Activated CD4-positive, alpha-beta T cell treated with anti-CD3 and anti-CD28 coated beads, Interleukin-2, Interleukin-4, amounts not matched to agents 100 ng/mL and 50 ng/mL, durations not matched to agents 16 hours and 8 hours (primary cell): Measurements from ENCODE around the gene TBX18.
A peak's percentile ranks its signal among the peaks of the same experiment; 100 is the strongest.

Source experiments
- DNase-seq: peaks from one replicate; pipeline ENCODE4 v3.0.0-alpha.2; 2020; ENCODE audit warnings: low spot score

TBX18 gene

GRCh38 chr6:84743616-84744015 is 20.8 kb downstream of the TBX18 start:
- no peak for DNase-seq

GRCh38 chr6:84740385-84740784 is 24.0 kb downstream of the TBX18 start:
- DNase-seq: no peak

DNA sequence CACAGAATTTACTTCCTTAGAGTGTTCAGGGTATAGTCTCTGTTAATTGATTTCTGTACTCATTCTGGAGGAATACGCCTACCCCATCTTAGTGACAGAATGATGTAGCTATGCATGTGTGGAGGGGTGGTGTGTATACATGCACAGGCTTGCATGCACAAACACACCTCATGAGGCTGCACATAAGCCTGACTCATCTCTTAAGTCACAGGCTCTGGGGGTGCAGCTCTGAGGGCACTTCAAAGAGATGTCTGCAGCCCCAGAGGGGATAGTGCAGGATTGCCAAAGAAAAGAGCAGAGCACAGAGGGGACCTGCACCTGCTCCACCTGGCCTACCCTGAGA is 24.6 kb downstream of the TBX18 start:
- DNase-seq: no peak

DNA sequence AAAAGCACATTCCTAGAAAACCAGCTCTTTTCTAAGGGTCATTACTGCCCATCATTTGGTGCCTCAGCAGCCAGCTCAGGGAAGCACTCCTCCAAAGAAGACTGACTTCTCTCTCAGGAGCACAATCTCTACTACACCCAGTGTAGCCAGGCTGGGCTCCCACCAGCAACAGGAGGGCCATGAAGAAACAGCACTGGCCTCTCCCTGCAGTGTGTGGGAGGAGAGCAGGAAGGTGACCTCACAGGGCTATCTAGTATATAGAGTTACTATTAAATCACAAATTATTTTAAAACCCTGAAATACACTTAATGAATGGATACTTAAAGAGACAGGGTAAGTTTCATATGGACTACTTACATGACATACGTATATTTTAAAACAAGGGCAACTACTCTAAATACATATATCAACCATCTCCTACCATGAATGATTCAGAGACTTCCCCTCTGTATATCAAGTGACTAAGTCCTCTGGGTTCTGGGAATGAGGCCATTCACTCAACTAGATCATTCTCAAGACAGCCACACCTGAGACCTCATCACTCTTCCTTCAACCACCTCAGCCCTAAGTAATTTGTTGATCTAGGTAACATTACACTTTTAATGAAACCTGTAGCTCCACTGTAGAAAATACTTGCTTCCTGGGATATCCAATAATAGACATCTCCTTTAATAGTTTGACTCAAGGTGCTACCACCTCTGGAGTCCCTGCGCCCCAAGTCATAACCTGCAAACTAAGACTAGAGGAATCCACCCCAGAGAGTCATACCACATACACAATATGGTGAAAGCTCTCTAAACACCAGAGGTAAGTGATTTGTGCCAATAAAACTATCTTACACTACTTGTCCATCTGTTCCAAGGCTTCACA is 25.2 kb downstream of the TBX18 start:
- no peak for DNase-seq

GRCh38 chr6:84733889-84734288 is 30.5 kb downstream of the TBX18 start:
- DNase-seq: no peak

DNA sequence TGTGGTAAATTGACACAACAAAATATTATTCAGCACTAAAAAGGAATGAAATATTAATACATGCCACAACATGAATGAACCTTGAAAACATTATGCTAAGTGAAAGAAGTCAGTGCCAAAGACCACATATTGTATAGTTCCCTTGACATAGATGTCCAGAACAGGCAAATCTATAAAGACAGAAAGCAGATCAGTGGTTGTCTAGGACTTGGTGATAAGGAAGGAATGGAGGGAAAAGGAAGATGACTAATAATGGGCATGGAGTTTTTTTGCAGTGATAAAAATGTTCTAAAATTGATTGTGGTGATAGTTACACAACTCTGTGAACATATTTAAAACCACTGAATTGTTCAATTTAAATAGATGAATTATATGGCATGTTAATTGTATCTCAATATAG is 32.5 kb downstream of the TBX18 start:
- no peak for DNase-seq

DNA sequence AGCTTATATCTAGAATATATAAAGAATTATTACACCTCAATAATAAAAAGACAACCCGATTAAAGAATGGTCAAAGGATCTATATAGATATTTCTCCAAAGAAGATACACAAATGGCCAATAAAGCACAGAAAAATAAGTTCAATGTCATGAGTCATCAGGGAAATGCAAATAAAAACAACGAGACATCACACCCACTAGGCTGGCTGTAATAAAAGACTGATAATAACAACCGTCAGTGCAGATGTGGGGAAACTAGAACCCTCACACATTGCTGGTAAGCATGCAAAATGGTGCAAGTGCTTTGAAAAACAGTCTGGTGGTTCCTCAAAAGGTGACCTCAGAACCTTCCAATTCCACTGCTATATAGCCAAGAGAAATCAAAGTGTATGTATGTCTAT is 33.0 kb downstream of the TBX18 start:
- no peak for DNase-seq

DNA sequence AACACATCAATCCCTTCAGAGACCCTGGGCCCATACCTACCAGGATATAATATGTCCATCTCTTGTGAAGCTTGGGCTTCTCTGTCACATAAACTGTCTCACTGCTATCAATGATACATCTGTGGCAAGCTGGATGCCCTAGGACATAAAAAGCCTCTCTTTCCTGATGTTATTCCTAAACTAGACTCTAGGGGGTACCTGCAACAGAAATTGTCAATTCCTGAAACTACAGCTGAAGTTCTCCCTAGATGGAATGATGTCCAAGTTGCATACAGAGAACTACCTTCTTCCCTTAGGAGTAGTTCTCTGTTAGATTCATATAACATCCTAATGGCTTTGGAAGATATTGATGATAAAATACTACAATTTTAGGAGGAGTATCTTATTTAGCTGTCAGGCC is 35.8 kb downstream of the TBX18 start:
- peak; percentile 1 for DNase-seq

- no peak for DNase-seq
Observed at GRCh38 chr6:84719152-84719551, 45.2 kb downstream of the TBX18 start.

DNA sequence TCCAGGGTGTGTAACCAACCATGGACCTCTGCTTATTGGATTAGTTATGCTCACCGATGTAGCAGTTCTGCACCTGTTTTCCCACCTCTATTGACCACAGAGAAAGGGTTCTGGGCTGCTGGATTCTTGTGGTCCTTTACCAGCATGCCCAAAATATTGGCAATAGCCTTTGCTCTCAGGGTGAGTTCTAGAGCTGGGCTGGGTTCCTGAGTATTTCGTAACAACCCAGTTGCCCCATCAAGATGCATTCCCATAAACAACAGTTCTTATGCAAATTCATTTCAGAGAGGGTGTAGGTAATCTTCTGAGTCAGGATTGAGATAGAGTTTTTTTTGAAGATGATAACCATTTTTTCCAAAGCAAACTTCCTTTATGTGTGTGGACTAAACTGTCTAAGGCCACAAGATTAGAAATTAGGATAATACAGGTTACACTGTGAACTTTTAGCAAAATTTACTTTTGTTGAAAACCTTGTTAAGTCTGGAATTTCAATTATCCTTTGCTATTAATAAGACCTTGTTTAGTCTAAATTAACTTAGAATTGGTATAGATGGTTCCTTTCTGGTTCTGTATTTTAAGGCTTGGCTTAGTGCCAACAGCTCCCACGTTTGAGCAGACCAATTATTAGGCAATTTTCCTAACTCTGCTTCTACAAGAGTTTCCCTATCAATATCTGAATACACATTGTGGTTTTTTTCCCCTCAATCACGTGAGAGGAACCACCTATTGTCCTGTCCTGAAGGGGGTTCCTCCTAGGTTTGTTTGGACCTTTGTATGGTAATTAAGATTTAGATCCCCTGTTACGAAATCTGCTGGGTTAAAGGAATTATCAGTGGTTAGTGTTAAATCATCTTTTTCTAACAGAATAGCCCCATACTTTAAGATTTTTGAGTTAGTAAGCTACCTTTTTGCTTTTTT is 46.1 kb downstream of the TBX18 start:
- no peak for DNase-seq

DNA sequence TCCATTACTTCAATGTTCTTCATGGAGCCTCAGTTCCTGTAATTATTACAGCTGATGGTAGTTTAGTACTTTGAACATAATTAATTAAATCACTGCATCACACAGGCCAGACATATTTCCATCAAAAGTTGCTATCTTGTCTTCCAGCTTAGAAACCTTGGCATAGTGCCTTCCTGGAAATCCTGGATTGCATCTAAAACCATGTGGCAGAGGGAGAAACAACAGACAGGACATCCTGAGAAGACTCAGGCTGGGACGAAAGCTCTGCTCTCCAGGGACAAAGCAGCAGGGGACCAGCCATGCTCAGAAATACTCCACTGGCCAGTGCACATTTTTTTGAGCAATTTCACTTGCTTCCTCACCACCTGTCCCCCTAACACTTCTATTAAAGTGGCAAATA is 55.3 kb downstream of the TBX18 start:
- no peak for DNase-seq

- DNase-seq: no peak
Observed at GRCh38 chr6:84707171-84707570, 57.2 kb downstream of the TBX18 start.

DNA sequence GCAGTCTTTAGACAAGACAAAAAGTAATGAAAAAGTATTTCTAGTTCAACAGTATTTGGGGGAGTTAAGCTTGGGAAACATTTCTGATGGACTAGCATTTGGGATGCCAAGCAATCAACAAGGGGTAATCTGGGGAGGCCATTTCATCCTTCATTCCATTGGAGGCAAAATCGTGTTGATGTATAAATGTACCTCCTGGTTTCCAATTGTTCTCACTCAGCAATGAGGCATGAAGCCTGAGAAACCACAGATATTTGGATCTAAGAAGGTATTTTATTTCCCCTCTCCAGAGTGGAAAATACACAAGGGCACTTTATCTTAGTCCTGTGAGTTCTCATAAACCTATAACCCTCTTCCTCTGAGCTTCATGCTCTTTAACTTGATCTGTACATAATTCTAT is 68.2 kb downstream of the TBX18 start:
- DNase-seq: no peak

DNA sequence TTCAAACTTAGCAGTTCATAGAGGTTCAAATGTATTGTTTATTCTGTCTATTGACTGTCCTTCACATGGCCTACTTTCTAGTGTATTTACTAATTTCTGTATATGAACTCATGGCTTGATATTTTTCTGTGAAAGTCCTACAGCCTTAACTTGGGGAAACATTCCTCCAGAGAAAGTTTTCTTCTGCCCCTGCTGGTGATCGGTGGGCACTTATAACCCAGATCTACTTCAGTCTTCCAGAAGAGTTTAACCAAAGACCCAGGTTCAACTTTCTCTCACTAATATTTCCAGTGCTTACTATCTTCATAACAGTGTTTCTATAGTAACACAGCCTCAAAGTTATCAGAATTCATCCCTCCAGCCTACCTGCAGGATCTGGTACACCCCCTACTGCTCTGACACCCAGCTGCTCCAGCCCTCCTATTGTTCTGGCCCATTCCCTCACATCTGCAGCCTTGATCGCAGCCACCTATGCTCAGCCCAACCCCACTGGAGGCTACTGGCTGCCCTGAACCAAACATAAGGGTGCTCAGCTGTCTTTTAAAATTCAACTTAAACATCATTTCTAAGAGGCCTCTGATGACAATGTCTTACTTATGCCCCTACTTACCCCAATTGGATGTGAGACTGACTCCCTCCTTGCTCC is 72.3 kb downstream of the TBX18 start:
- no peak for DNase-seq

DNA sequence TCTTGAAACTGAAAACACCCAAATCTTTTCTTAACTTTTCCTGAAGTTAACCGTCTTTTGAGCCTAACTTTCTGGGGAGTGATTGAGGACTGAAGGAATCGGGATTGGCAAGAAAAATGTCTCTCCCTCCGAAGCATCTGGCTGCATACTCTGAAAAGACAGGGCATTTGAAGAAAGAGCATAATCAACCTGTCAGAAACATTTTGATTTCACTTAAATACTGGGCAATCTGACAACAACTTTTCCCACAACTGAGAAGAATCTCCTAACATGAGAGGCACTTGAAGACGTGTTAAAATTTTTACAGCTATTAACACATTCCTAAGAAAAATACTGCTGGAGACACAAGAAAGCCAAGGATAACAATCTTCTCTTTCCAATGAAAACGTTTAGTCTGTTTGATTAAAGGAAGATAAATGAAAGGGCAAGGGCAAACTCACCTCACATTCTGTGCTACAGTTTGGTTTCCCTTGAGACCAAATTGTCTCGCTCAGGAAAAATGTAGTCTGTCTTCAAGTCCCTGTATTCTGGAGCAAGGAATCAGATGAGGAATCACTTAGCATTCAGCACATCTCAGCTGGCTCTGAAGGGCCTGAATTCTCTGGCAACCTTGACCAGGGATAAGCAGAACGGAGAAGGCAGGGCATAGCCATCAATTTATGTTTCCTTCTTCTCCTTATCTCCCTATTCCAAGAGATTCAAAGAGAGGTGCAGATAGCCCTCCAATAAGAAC is 76.1 kb downstream of the TBX18 start:
- DNase-seq: no peak

- no peak for DNase-seq
Observed at GRCh38 chr6:84687431-84687830, 77.0 kb downstream of the TBX18 start.

DNA sequence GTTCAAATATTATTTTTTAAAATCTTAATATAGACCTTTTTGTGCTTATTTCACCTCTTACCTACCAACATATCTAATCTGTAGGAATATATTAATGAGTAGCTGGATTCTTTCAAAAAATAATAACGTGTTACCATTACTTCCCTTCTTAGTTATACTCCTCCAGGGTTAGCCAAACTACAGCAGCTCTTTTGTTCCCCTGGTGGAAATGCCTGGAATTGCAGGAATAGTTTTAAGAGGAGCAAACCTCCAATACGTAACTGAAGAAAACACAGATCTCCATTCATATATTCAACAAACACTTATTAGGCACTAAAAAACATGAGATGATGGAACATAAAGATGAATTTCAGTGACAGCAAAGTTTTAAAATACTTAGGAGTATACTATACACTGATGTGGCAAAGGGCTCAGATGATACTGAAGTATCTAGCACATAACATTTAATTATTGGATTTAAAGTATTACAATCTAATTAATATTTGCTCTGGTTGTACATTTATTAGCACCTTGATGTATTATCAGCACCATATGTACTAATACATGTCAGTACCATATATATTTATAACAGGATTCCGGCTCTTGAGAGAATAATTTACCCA is 78.3 kb downstream of the TBX18 start:
- peak; percentile 28 for DNase-seq

DNA sequence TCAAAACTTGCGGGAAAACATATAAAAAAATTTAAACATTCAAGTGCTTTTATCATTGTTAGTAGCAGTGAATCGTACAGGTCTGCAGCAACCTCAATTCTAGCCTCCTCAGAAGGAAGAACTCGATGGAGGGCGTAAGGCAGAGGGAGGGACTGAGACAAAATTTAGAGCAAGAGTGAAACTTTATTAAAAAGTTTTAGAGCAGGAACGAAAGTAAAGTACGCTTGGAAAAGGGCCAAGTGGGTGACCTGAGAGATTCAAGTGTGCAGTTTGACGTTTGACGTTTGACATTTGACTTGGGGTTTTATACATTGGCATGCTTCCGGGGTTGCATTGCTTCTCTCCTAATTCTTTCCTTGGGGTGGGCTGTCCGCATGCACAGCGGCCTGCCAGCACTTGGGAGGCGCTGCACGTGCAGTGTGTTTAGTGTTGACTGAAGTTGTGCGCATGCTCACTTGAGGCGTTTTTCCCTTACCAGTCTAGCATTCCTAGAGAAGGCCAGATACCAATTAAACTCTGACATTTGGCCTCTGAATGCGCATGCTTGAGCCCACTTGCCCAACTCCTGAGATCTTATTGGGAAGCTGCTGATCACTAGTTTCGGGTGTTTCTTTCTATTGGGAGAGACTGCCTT is 82.6 kb downstream of the TBX18 start:
- no peak for DNase-seq

DNA sequence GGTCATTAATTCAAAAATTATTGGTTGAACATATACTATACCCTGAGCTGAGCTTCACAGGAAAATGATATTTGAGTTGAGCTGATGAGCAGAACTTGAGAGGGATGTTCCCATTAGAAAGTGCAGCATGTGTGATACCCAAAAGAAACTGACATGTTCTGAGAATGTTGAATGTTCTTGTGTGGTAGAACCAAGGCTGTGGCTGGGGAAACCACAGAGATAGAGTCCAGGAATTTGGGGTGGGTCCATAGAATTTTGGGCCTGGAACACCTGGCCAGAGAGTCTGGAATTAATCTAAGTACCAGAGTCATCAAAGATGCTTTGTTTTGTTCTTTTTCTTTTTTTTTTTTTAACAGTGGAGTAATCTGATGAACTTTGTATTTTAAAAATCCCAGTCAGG is 88.7 kb downstream of the TBX18 start:
- DNase-seq: no peak

DNA sequence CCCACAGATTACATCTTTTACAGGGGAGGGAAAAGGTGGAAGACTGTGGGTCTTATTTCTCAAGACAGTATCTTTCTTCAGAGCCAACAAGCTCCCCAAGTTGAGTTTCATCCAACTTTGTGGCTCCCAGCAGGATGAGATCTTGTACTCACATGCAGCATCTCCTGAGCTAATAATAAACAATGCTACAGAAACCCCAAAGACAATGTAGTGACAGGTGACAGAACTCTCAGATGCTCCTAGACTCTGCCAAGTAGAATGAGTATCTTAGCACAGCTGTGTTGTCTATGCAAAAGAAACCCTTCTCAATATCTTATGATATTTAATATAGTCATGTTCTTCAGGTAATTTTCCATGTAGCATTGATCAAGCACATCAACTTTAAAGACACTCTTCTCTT is 90.0 kb downstream of the TBX18 start:
- no peak for DNase-seq

DNA sequence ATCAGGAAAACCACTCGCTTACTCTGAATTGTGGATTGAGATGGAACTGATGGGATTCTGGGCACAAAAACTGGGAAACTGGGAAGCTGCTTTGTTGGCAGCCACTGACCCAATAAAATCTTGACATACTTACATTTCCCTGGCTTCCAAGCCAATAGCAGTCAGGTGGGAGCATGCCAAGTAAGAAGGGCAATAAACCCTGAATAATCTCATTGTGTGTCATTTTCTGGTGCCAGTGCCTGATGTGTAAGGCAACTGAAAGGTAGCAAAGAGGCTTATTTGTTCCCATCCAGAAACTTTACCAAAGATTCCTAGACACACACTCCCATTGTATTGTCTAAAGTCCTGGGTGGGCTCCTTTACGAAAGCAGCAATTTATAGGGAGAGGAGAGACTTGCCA is 93.2 kb downstream of the TBX18 start:
- no peak for DNase-seq
